Loucy (cell line): ENCODE data around the gene MCM3AP.

Experiments used
- H2AFZ ChIP-seq: fragments of 200-600 bp; sonication (generic); 2 replicates; pipeline ENCODE4 v1.6.0; 2016; ENCODE audit warnings: antibody characterized with exemption, mild to moderate bottlenecking, low read length, moderate library complexity
- H3F3A ChIP-seq: fragments of 200-600 bp; 2 replicates; pipeline ENCODE4 v1.6.0; 2016; ENCODE audit warnings: antibody characterized with exemption, low read depth, mild to moderate bottlenecking
- H3K27me3 ChIP-seq: fragments of 200-600 bp; sonication (generic); 2 replicates; pipeline ENCODE4 v1.6.1; 2014; ENCODE audit warnings: low read length, mild to moderate bottlenecking; ENCODE audit not compliant: insufficient read depth, poor library complexity, severe bottlenecking
- H3K36me3 ChIP-seq: fragments of 200-600 bp; sonication (generic); 2 replicates; pipeline ENCODE4 v1.6.1; 2016; ENCODE audit warnings: low read length; ENCODE audit not compliant: insufficient read depth
- H3K4me1 ChIP-seq: fragments of 200-600 bp; sonication (generic); 2 replicates; pipeline ENCODE4 v1.5.1; 2014; ENCODE audit warnings: low read length, mild to moderate bottlenecking; ENCODE audit not compliant: insufficient read depth, poor library complexity, severe bottlenecking
- H3K4me2 ChIP-seq: fragments of 200-600 bp; sonication (generic); 2 replicates; pipeline ENCODE4 v1.6.0; 2014; ENCODE audit warnings: antibody characterized with exemption, low read length, low read depth, mild to moderate bottlenecking; ENCODE audit not compliant: poor library complexity, severe bottlenecking
- H3K4me3 ChIP-seq: fragments of 200-600 bp; sonication (generic); 2 replicates; pipeline ENCODE4 v1.5.1; 2014; ENCODE audit warnings: low read length, mild to moderate bottlenecking, mixed read lengths; ENCODE audit not compliant: poor library complexity, severe bottlenecking
- H3K79me2 ChIP-seq: fragments of 200-600 bp; sonication (generic); 2 replicates; pipeline ENCODE4 v1.6.1; 2014; ENCODE audit warnings: low read length; ENCODE audit not compliant: insufficient read depth
- H3K9ac ChIP-seq: fragments of 200-600 bp; sonication (generic); 2 replicates; pipeline ENCODE4 v1.6.0; 2014; ENCODE audit warnings: mild to moderate bottlenecking, low read depth, low read length, moderate library complexity; ENCODE audit not compliant: poor library complexity, severe bottlenecking
- H3K9me2 ChIP-seq: fragments of 200-600 bp; sonication (generic); replicated peaks from 2 replicates; pipeline ENCODE4 v1.6.1; 2016; ENCODE audit warnings: low read depth, low read length, mixed read lengths
- H3K9me3 ChIP-seq: fragments of 200-600 bp; sonication (generic); 2 replicates; pipeline ENCODE4 v1.6.1; 2014; ENCODE audit warnings: mild to moderate bottlenecking, antibody characterized with exemption, low read length, low read depth; ENCODE audit not compliant: insufficient read depth
- H4K20me1 ChIP-seq: fragments of 200-600 bp; sonication (generic); 2 replicates; pipeline ENCODE4 v1.6.0; 2014; ENCODE audit warnings: antibody characterized with exemption, low read length, mild to moderate bottlenecking; ENCODE audit not compliant: insufficient read depth, poor library complexity, severe bottlenecking
- EZH2phosphoT487 ChIP-seq: fragments of 200-600 bp; IDR thresholded peaks from 2 replicates; pipeline ENCODE4 v1.6.1; 2018; ENCODE audit warnings: antibody characterized with exemption, mild to moderate bottlenecking, moderate library complexity, borderline replicate concordance
- TF ChIP-seq, protein P1 (sequence below): fragments of 200-600 bp; sonication (generic); conservative IDR thresholded peaks from 2 replicates; pipeline ENCODE4 v1.5.1; 2014; ENCODE audit warnings: mild to moderate bottlenecking, antibody characterized with exemption, low read length

The MCM3AP gene

DNA sequence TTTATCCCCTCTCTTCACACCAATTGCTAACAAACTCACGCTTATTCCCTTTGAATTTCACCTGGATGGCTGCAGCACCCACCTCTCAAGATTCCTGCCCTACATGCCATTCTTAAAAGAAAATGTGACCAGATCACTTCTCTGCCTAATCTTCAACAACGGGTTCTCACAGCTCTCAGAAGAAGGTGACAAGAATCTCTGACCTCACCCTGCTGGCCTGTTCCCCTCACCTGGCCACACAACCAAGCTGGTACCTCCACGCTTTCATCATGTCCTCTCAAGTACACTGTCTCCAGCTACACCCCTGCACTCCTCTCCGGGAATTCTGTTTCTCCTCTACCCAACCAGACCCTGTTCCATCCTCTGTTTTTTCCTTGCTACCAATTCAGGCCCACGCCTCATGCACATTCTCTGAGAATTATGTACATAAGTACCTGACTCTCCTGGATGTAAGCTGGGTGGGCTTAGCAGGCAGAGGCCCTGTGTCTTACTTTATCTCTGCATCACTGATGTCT is 50.9 kb downstream of the MCM3AP start:
- H4K20me1 ChIP-seq: no peaks in the 10 kb centered on the region
- no peaks in the 10 kb centered on the region for H3K9me3 ChIP-seq
- H3K9me2 ChIP-seq: no peaks in the 10 kb centered on the region
- no peaks in the 10 kb centered on the region for H3F3A ChIP-seq
- peak overlapping the region; percentile 98 for H3K4me2 ChIP-seq
- peaks cover 39% of the 10 kb centered on the region for H3K79me2 ChIP-seq
- no peak overlapping the region for H2AFZ ChIP-seq
- TF ChIP-seq EZH2phosphoT487: no peak
- TF ChIP-seq, protein P1, sequence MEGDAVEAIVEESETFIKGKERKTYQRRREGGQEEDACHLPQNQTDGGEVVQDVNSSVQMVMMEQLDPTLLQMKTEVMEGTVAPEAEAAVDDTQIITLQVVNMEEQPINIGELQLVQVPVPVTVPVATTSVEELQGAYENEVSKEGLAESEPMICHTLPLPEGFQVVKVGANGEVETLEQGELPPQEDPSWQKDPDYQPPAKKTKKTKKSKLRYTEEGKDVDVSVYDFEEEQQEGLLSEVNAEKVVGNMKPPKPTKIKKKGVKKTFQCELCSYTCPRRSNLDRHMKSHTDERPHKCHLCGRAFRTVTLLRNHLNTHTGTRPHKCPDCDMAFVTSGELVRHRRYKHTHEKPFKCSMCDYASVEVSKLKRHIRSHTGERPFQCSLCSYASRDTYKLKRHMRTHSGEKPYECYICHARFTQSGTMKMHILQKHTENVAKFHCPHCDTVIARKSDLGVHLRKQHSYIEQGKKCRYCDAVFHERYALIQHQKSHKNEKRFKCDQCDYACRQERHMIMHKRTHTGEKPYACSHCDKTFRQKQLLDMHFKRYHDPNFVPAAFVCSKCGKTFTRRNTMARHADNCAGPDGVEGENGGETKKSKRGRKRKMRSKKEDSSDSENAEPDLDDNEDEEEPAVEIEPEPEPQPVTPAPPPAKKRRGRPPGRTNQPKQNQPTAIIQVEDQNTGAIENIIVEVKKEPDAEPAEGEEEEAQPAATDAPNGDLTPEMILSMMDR: no peak
- H3K27me3 ChIP-seq: no peaks in the 10 kb centered on the region
- no peak overlapping the region for H3K4me3 ChIP-seq
- peaks cover 55% of the 10 kb centered on the region for H3K4me1 ChIP-seq
- H3K9ac ChIP-seq: no peak overlapping the region
- peaks cover 32% of the 10 kb centered on the region for H3K36me3 ChIP-seq

DNA sequence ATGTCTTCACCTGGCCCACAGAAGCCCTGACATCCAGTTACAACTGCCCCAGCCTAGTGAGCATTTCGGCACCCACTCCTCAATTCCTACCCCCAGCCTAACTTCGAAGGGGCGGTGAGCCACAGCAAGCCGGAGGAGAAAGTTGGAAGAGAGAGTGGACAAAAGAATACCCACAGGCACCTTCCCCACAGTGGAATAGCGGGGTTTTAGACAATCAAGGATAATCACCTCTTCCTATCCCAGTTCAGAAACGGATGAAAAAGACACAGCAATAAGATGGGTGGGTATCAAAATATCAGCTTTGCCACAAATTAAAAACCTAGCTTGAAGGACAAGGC is 55.5 kb downstream of the MCM3AP start:
- peaks cover 5% of the 10 kb centered on the region; the same call in 1 of the 2 replicates for H3K36me3 ChIP-seq
- peak overlapping the region; percentile 90 for H3K4me3 ChIP-seq
- no peak overlapping the region; the same call in 1 of the 2 replicates for H2AFZ ChIP-seq

DNA sequence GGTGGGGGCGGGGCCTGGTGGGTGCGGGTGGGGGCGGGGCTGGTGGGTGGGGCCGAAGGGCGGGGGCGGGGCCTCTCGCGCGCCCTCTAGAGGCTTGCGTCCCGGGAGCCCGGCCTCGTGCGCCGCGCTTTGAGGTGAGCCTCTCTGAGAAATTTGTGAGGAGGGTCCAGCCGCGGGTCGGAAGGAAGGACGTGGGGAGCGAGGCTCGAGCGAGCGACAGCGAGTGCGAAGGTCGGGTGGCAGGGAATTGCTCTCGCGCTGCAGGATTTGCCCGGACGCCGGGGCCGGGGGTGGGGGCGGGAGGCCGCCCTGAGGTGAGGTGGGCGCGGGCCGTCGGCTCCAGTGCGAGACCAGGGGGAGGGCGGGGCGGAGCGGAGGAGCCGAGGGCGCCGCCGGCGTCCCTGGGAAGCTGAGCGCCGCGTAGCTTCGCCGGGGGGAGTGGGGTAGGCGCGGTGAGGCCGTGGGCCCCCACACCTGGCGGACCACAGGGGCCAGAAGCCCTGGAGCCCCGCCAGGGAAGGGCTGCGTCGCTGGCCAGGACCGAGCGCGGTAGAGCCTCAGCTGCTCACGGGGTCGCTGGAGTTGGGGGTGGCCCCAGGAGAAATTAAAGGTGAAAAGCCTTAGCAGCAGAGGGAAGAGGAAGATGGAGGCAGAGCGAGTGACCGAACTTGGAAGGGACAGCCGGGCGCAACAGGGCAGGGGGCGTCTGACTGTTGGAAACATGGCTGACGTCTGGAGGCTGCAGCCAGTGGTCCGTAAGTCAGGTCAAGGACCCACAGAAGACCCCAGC is 56.1 kb downstream of the MCM3AP start:
- Histone ChIP-seq H3F3A (no peaks in the 10 kb centered on the region), H3K4me3 (peak overlapping the region; percentile 90)
- TF ChIP-seq EZH2phosphoT487: no peak
- TF ChIP-seq, protein P1: peak; percentile 42

More for the DNA sequence above, 55.5 kb downstream of the MCM3AP start:
- Histone ChIP-seq H3F3A (no peaks in the 10 kb centered on the region), H4K20me1 (peaks cover 21% of the 10 kb centered on the region), H3K4me1 (peaks cover 75% of the 10 kb centered on the region), H3K9me2 (no peaks in the 10 kb centered on the region), H3K9me3 (no peaks in the 10 kb centered on the region), H3K27me3 (no peaks in the 10 kb centered on the region), H3K9ac (peak overlapping the region; percentile 94), H3K79me2 (peaks cover 73% of the 10 kb centered on the region), H3K4me2 (peak overlapping the region; percentile 98)
- TF ChIP-seq EZH2phosphoT487: no peak
- TF ChIP-seq, protein P1: no peak

More for the DNA sequence above, 56.1 kb downstream of the MCM3AP start:
- H3K9ac ChIP-seq: peak overlapping the region; percentile 94
- H3K36me3 ChIP-seq: no peaks in the 10 kb centered on the region
- H2AFZ ChIP-seq: peak overlapping the region; percentile 94
- peaks cover 73% of the 10 kb centered on the region for H3K79me2 ChIP-seq
- no peaks in the 10 kb centered on the region for H3K27me3 ChIP-seq
- H3K9me2 ChIP-seq: no peaks in the 10 kb centered on the region
- H3K4me1 ChIP-seq: peaks cover 74% of the 10 kb centered on the region
- H3K4me2 ChIP-seq: peak overlapping the region; percentile 98
- H3K9me3 ChIP-seq: no peaks in the 10 kb centered on the region
- H4K20me1 ChIP-seq: peaks cover 25% of the 10 kb centered on the region
